GM13976 (cell line): ENCODE results near the gene ARPC4.

Experiments
- DNase-seq: peaks from one replicate; pipeline ENCODE4 v3.0.0; 2012; ENCODE audit warnings: low spot score
- in situ Hi-C: fragments of 300-500 bp; cut with MboI; formaldehyde crosslinking; loops from one replicate; pipeline ENCODE4 v1.12.0; 2022; ENCODE audit warnings: low sequenced_read_pairs, mixed read lengths, inconsistent platforms; ENCODE audit not compliant: unreplicated experiment
- TF ChIP-seq, protein P1 (sequence below): IDR thresholded peaks from 2 replicates; pipeline ENCODE4 v1.5.1; 2012; ENCODE audit warnings: borderline replicate concordance, mild to moderate bottlenecking; ENCODE audit not compliant: insufficient read depth; ENCODE audit errors: extremely low read depth, missing control alignments, control extremely low read depth

Gene ARPC4

DNA sequence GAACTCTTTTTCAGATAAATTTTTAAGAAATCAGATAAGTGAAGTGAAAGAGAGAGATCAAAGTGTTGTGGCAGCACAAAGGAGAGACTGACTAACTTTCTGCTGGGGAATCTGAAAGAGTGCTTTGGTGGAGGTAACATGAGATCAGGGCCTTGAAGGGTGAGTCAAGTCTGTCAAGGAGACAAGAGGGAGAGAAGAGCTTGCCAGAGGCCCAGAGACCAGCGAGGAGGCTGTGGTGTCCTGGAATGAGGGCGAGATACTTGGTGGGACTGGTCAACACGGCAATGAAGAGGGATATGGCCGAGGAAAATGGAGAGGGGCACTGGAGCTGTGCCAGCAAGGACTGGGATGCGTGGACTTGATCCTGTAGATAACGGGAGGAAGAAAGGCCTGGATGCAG lies 5.2 kb upstream of the ARPC4 start:
- in situ Hi-C loops, result no loop called here
- TF ChIP-seq, protein P1, sequence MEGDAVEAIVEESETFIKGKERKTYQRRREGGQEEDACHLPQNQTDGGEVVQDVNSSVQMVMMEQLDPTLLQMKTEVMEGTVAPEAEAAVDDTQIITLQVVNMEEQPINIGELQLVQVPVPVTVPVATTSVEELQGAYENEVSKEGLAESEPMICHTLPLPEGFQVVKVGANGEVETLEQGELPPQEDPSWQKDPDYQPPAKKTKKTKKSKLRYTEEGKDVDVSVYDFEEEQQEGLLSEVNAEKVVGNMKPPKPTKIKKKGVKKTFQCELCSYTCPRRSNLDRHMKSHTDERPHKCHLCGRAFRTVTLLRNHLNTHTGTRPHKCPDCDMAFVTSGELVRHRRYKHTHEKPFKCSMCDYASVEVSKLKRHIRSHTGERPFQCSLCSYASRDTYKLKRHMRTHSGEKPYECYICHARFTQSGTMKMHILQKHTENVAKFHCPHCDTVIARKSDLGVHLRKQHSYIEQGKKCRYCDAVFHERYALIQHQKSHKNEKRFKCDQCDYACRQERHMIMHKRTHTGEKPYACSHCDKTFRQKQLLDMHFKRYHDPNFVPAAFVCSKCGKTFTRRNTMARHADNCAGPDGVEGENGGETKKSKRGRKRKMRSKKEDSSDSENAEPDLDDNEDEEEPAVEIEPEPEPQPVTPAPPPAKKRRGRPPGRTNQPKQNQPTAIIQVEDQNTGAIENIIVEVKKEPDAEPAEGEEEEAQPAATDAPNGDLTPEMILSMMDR, result no peak
- DNase-seq, result no peak

DNA sequence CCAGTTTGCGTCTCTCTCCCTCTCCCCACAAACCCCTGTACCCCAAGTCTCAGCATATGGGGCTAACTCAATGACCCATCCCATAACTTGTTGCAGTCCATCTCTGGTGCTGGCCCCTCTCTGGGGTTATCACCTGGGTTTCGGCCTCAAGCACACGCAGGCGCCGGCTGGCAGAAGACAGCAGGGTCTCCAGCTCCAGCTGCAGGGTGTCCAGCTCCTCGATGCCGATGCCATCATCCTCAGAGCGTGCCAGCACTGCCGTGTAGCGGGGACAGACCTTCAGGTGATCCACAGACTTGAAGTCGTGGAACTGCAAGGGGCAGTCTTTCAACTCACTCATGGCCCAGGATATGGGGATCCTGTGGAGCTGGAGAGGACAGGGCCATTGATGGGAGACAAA lies 1.8 kb upstream of the ARPC4 start:
- in situ Hi-C loops, result no loop called here
- DNase-seq, result no peak
- TF ChIP-seq, protein P1, result no peak

DNA sequence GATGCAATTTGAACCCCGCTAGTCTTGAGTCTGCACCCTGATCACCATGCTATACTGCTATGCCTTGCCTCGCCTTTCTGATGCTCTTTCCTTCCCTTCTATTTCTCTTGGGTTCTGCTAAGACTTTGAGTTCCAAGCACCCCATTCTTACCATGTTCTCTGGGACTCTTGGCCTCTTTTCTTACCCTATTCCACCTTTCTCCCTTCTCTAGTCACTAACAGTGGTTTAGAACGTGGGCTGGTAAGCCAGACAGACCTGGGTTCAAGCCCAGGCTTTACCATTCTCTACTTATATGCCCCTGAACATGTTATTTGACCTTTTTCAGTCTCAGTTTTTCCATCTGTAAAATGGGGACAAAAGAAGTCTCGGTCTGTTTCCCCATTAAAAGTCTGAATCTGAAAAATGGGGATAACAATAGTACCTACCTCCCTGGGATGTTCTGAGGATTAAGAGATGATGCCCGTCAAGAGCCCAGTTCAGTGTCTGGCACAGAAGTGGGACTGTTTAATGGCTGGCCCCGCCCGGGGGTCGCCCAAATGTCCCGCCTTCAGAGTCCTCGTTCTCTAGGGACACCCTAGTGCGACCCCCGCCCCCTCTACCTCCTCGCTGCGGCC lies 985 bp upstream of the ARPC4 start:
- DNase-seq, result no peak
- in situ Hi-C loops, result no loop called here
- TF ChIP-seq, protein P1, result no peak

DNA sequence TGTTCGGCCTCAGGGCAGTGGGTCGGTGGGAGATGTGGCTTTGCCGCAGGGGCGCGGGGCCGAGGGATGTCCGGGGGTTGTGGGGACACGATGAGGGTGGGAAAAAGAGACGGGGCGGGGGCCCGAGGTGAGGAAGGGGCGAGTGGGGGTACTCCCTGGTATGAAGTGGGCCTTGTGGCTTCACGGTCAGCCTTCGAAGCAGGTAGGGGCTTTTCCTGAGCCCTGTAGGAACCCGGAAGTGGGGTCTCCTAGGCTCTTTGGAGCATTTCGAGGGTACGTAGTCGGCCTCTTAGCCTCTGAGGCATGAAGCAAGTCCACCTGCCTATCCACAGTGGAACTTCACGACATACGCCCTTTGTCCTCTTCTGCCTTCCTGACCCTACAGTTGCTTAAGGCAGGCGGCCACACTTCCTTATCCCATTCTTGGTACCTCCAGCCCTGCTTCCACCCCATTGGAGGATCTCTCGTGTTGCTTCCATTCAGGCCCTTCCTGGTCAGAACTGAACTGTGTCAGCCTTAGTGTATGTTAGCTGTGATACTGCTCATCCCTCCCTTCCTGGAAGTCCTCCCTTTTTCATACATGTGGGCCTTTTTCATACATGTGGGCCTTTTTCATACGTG lies 389 bp downstream of the ARPC4 start:
- no peak for DNase-seq
- in situ Hi-C loops, result no loop called here
- TF ChIP-seq, protein P1, result no peak

DNA sequence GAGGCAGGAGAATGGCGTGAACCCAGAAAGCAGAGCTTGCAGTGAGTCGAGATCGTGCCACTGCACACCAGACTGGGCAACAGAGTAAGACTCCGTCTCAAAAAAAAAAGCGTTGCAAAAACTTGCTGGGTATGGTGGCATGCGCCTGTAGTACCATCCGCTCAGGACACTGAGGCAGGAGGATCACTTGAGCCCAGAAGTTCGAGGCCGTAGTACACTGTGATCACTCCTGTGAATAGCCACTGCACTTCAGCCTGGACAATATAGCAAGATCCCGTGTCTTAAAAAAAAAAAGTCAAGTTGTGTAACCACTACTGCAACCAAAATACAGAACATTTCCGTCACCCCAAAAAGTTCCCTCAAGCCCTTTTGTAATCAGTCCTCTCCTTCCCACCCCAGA lies 1.5 kb downstream of the ARPC4 start:
- TF ChIP-seq, protein P1, result no peak
- in situ Hi-C loops, result no loop called here
- DNase-seq, result no peak

DNA sequence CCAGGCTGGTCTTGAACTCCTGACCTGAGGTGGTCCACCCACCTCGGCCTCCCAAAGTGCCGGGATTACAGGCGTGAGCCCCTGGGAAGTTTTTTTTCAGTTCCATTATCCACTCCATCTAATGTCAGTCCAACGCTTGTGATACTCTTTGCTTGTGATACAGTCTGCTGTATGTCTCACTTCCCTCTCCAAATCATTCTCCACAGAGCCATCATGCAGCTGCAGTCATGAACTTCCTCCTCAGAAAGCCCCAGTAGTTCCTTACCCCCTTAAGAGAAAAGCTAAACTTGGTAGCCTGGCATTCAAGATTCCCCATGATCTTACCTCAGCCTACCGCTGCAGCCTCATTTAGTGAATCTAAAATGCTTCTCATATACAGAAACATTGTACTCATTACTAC lies 2.3 kb downstream of the ARPC4 start:
- peak; percentile 43 for DNase-seq
- in situ Hi-C loops, result no loop called here
- TF ChIP-seq, protein P1, result no peak
